H1 (cell line): ENCODE measurements around the gene STK36. TPM values are rescaled to one million over a fixed set of nuclear protein-coding genes. Genes with fewer than 3 reads are reported as not detected.

ENCODE experiments used
- CTCF ChIA-PET: fragments of 300-600 bp; sonication (Branson Sonifier 250); formaldehyde crosslinking; loops from one replicate; lab custom pipeline; 2021; ENCODE audit not compliant: partially characterized antibody; lab: Charles Lee
- POLR2A ChIA-PET: fragments of 300-600 bp; sonication (Branson Sonifier 250); formaldehyde crosslinking; loops from one replicate; lab custom pipeline; 2021; ENCODE audit warnings: inconsistent platforms; ENCODE audit not compliant: partially characterized antibody; lab: Charles Lee
- DNase-seq, 2 experiments: peaks; one replicate each; pipeline versions ENCODE4 v3.0.0 to v3.0.0-alpha.2; 2010 to 2022; ENCODE audit warnings: low spot score in 2 of 2, low read depth in 1 of 2, mixed read lengths in 1 of 2
- FAIRE-seq: peaks from 2 replicates; lab custom pipeline; 2011; peaks lifted over from hg19 to GRCh38; lab: Jason Lieb, UNC
- H2AFZ ChIP-seq: 2 replicates; pipeline ENCODE4 v1.8.1; 2012; ENCODE audit warnings: low read length, inconsistent platforms
- H2AK5ac ChIP-seq: 2 replicates; pipeline ENCODE4 v1.6.1; 2013; ENCODE audit warnings: low read depth, low read length
- H2BK120ac ChIP-seq: replicated peaks from 2 replicates; pipeline ENCODE3; 2013; ENCODE audit warnings: low read depth, low read length, inconsistent platforms
- H2BK12ac ChIP-seq: 2 replicates; pipeline ENCODE4 v1.6.1; 2013; ENCODE audit warnings: low read depth, low read length
- H2BK15ac ChIP-seq: 2 replicates; pipeline ENCODE4 v1.6.1; 2013; ENCODE audit warnings: low read length
- H2BK20ac ChIP-seq: 2 replicates; pipeline ENCODE4 v1.6.1; 2013; ENCODE audit warnings: low read length
- H2BK5ac ChIP-seq: 2 replicates; pipeline ENCODE4 v1.6.1; 2013; ENCODE audit warnings: low read depth, low read length
- H3K14ac ChIP-seq: 2 replicates; pipeline ENCODE4 v1.6.1; 2013; ENCODE audit warnings: inconsistent platforms; ENCODE audit not compliant: insufficient read length
- H3K18ac ChIP-seq: 2 replicates; pipeline ENCODE4 v1.6.1; 2013; ENCODE audit warnings: low read length; ENCODE audit errors: extremely low read depth
- H3K23ac ChIP-seq: 2 replicates; pipeline ENCODE4 v1.6.1; 2013; ENCODE audit warnings: inconsistent platforms; ENCODE audit not compliant: insufficient read length
- H3K23me2 ChIP-seq: 2 replicates; pipeline ENCODE4 v1.6.1; 2013; ENCODE audit warnings: low read depth, low read length
- H3K27ac ChIP-seq: 2 replicates; pipeline ENCODE4 v1.6.1; 2011; ENCODE audit warnings: low read depth, low read length, inconsistent platforms
- H3K27me3 ChIP-seq, 4 experiments: replicated peaks in 1 of 4; 1 replicate in 1 of 4; 2 replicates in 3 of 4; pipeline versions ENCODE4 v1.6.1 to v1.8.1; 2011 to 2013; ENCODE audit warnings: low read length in 3 of 4, mild to moderate bottlenecking in 3 of 4, inconsistent platforms in 2 of 4, mixed read lengths in 2 of 4, moderate library complexity in 1 of 4; ENCODE audit not compliant: control insufficient read depth in 3 of 4, insufficient read depth in 3 of 4; ENCODE audit errors: extremely low read depth in 1 of 4
- H3K36me3 ChIP-seq, 4 experiments: 2 replicates each; pipeline versions ENCODE4 v1.6.1 to v1.8.1; 2011 to 2013; ENCODE audit warnings: mild to moderate bottlenecking in 4 of 4, low read length in 3 of 4, moderate library complexity in 2 of 4, control low read depth in 1 of 4, inconsistent platforms in 1 of 4; ENCODE audit not compliant: insufficient read depth in 4 of 4, control insufficient read depth in 2 of 4
- H3K4ac ChIP-seq: replicated peaks from 2 replicates; pipeline ENCODE3; 2013; ENCODE audit warnings: low read length, low read depth, mixed read lengths, inconsistent platforms; ENCODE audit not compliant: insufficient read length
- H3K4me1 ChIP-seq, 4 experiments: replicated peaks in 1 of 4; 1 replicate in 1 of 4; 2 replicates in 3 of 4; pipeline versions ENCODE4 v1.6.1 to v1.8.1; 2011 to 2013; ENCODE audit warnings: low read length in 3 of 4, inconsistent platforms in 2 of 4, mixed read lengths in 1 of 4; ENCODE audit not compliant: insufficient read depth in 4 of 4, control insufficient read depth in 3 of 4
- H3K4me2 ChIP-seq, 2 experiments: 2 replicates each; pipeline versions ENCODE4 v1.6.1 to v1.8.1; 2011 to 2013; ENCODE audit warnings: low read depth in 2 of 2, low read length in 2 of 2, control low read depth in 1 of 2, inconsistent platforms in 1 of 2, mild to moderate bottlenecking in 1 of 2; ENCODE audit not compliant: insufficient read depth in 1 of 2
- H3K4me3 ChIP-seq, 4 experiments: fragments of 200-600, 300-600 bp in 1 of 4; sonication (generic), shearing (Covaris generic), sonication (Bioruptor Twin) in 1 of 4; 2 replicates each; pipeline versions ENCODE4 v1.5.1 to v1.8.1; 2011 to 2016; ENCODE audit warnings: low read length in 4 of 4, low read depth in 3 of 4, control low read depth in 2 of 4, inconsistent platforms in 2 of 4, mild to moderate bottlenecking in 2 of 4, mixed read lengths in 1 of 4, moderate library complexity in 1 of 4; ENCODE audit not compliant: insufficient read depth in 2 of 4; ENCODE audit errors: extremely low read depth in 1 of 4
- H3K56ac ChIP-seq: replicated peaks from 2 replicates; pipeline ENCODE3; 2013; ENCODE audit warnings: low read depth, mild to moderate bottlenecking, mixed read lengths, low read length, inconsistent platforms; ENCODE audit not compliant: insufficient read length
- H3K79me1 ChIP-seq: 2 replicates; pipeline ENCODE4 v1.6.1; 2013; ENCODE audit warnings: low read depth, low read length, control low read depth
- H3K79me2 ChIP-seq, 2 experiments: 2 replicates each; pipeline versions ENCODE4 v1.6.1 to v1.8.1; 2012 to 2013; ENCODE audit warnings: low read length in 2 of 2, mild to moderate bottlenecking in 2 of 2, inconsistent platforms in 1 of 2; ENCODE audit not compliant: insufficient read depth in 2 of 2, control insufficient read depth in 1 of 2
- H3K9ac ChIP-seq, 4 experiments: replicated peaks in 1 of 4; 1 replicate in 1 of 4; 2 replicates in 3 of 4; pipeline versions ENCODE4 v1.6.1 to v1.8.1; 2011 to 2013; ENCODE audit warnings: low read depth in 3 of 4, low read length in 3 of 4, control low read depth in 2 of 4, mild to moderate bottlenecking in 2 of 4, moderate library complexity in 2 of 4, inconsistent platforms in 1 of 4; ENCODE audit errors: extremely low read depth in 1 of 4
- H3K9me3 ChIP-seq, 2 experiments: 2 replicates each; pipeline versions ENCODE4 v1.6.1 to v1.8.1; 2012 to 2013; ENCODE audit warnings: mild to moderate bottlenecking in 2 of 2, moderate library complexity in 2 of 2, control low read depth in 1 of 2, inconsistent platforms in 1 of 2, low read depth in 1 of 2, low read length in 1 of 2, mixed read lengths in 1 of 2; ENCODE audit not compliant: insufficient read depth in 2 of 2
- H4K20me1 ChIP-seq, 2 experiments: replicated peaks in 1 of 2; 2 replicates each; pipeline versions ENCODE3 to v1.8.1; 2011 to 2013; ENCODE audit warnings: inconsistent platforms in 2 of 2, low read length in 2 of 2, mild to moderate bottlenecking in 1 of 2; ENCODE audit not compliant: insufficient read depth in 2 of 2, control insufficient read depth in 1 of 2
- H4K5ac ChIP-seq: 2 replicates; pipeline ENCODE4 v1.6.1; 2013; ENCODE audit warnings: low read length, low read depth, mixed read lengths, inconsistent platforms; ENCODE audit not compliant: insufficient read length
- H4K8ac ChIP-seq: 2 replicates; pipeline ENCODE4 v1.8.0; 2013; ENCODE audit warnings: mild to moderate bottlenecking, moderate library complexity, low read length, inconsistent platforms; ENCODE audit not compliant: insufficient read depth; ENCODE audit errors: extremely low read depth
- H4K91ac ChIP-seq: replicated peaks from 2 replicates; pipeline ENCODE3; 2013; ENCODE audit warnings: low read length, mixed read lengths, inconsistent platforms; ENCODE audit not compliant: insufficient read length
- CEBPB ChIP-seq: IDR thresholded peaks from 2 replicates; pipeline ENCODE4 v1.6.1; 2012; ENCODE audit warnings: low read depth, low read length
- CREB1 ChIP-seq: IDR thresholded peaks from 2 replicates; pipeline ENCODE4 v1.6.1; 2012; ENCODE audit warnings: inconsistent platforms
- FOSL1 ChIP-seq: IDR thresholded peaks from 2 replicates; pipeline ENCODE4 v1.6.1; 2011; ENCODE audit warnings: mild to moderate bottlenecking, low read depth, low read length, moderate library complexity; ENCODE audit not compliant: insufficient read depth
- HDAC2 ChIP-seq, 2 experiments: fragments of 300-600 bp in 1 of 2; sonication (generic) in 1 of 2; IDR thresholded peaks; 2 replicates each; pipeline ENCODE4 v1.6.1; 2011 to 2012; ENCODE audit warnings: low read depth in 2 of 2, low read length in 2 of 2, mild to moderate bottlenecking in 2 of 2, moderate library complexity in 2 of 2, borderline replicate concordance in 1 of 2, inconsistent platforms in 1 of 2
- MAFK ChIP-seq: IDR thresholded peaks from 2 replicates; pipeline ENCODE4 v1.6.1; 2012; ENCODE audit warnings: low read depth, mild to moderate bottlenecking, improper control_type of control experiment, low read length
- PHF8 ChIP-seq: fragments of 200-600 bp; sonication (generic); conservative IDR thresholded peaks from 2 replicates; pipeline ENCODE4 v1.7.1; 2012; ENCODE audit warnings: low read depth, mild to moderate bottlenecking, inconsistent platforms, low read length, moderate library complexity
- WGBS, 2 experiments: shearing (Covaris generic) in 1 of 2; methylation state at CpG; one replicate each; pipeline versions ENCODE4 v1.1.6 to v1.1.7; 2013 to 2015; ENCODE audit warnings: low lambda C conversion rate in 2 of 2, mixed read lengths in 2 of 2, inconsistent platforms in 1 of 2, low coverage in 1 of 2, missing lambda C conversion rate in 1 of 2; ENCODE audit not compliant: insufficient replicate concordance in 2 of 2, insufficient coverage in 1 of 2, insufficient read length in 1 of 2; ENCODE audit errors: extremely low coverage in 1 of 2, missing lambda C conversion rate in 1 of 2; 5-methylcytosine and 5-hydroxymethylcytosine counted together
- long read RNA-seq, 2 experiments: library from RNA in 1 of 2; library from capped mRNA in 1 of 2; stranded (forward); transcript quantifications; one replicate each; pipeline ENCODE4 v2.0.0, GENCODE V29; 2021; ENCODE audit warnings: inconsistent platforms in 1 of 2
- polyA minus RNA-seq, 3 experiments: library from RNA; depleted of rRNA, polyadenylated mRNA; stranded (reverse); fragments of >200 nt; gene quantifications; 1 replicate in 2 of 3; 2 replicates in 1 of 3; pipeline ENCODE4 v1.2.3, GENCODE V29; 2011
- polyA plus RNA-seq, 7 experiments: library from polyadenylated mRNA; depleted of rRNA in 3 of 7; stranded (reverse) in 5 of 7; unstranded in 2 of 7; fragments of >200 nt in 5 of 7; fragments of 200-250 nt in 2 of 7; gene quantifications; 1 replicate in 5 of 7; 2 replicates in 1 of 7; 4 replicates in 1 of 7; pipeline versions ENCODE4 v1.2.1 to v1.2.3, GENCODE V29; 2011 to 2013; ENCODE audit warnings: missing spikeins in 2 of 7, mixed read lengths in 2 of 7
- total RNA-seq: library from RNA; stranded (reverse); fragmentation: NEBNext Ultra II Directional; extraction: Animal tissue kit (Norgen Biotek cat#: 25700); gene quantifications from 2 replicates; pipeline ENCODE4 v1.2.1, GENCODE V29; 2021
- TF ChIP-seq, protein P1 (sequence below): IDR thresholded peaks from 2 replicates; pipeline ENCODE4 v1.6.1; 2012; ENCODE audit warnings: inconsistent platforms

STK36 gene
- 34.9 and 41.4 TPM in 2 replicates for total RNA-seq
- 57.6 and 65.8 TPM in 2 replicates for polyA plus RNA-seq (2011; rRNA removed)
- 45.0 TPM for polyA plus RNA-seq (2011; cell fraction: cytosol; rRNA removed)
- polyA plus RNA-seq (2011; cell fraction: nucleus; rRNA removed), result 290 TPM
- 29.9 to 35.8 TPM (median 35.4 TPM) in 4 replicates for polyA plus RNA-seq (2012, experiment 1 of 2)
- polyA plus RNA-seq (2012, experiment 2 of 2), result 19.8 TPM
- 23.8 TPM for polyA plus RNA-seq (2013, experiment 1 of 2)
- 24.3 TPM for polyA plus RNA-seq (2013, experiment 2 of 2)
- polyA minus RNA-seq (2011; rRNA and poly(A)+ RNA removed), result 54.6 and 69.5 TPM in 2 replicates
- polyA minus RNA-seq (2011; cell fraction: cytosol; rRNA and poly(A)+ RNA removed), result 11.6 TPM
- 61.5 TPM for polyA minus RNA-seq (2011; cell fraction: nucleus; rRNA and poly(A)+ RNA removed)
- long read RNA-seq, experiment 1, full-length matches to known transcripts, result 1 of 10 reads
- long read RNA-seq, experiment 1, partial matches to known transcripts, result 3 of 10 reads
- long read RNA-seq, experiment 1, other reads (novel, unspliced or antisense), result 6 of 10 reads
- long read RNA-seq, experiment 2, partial matches to known transcripts, result 1 of 1 reads
- long read RNA-seq, experiment 2, other reads (novel, unspliced or antisense), result 0 of 1 reads

- Histone ChIP-seq H3K23me2 (peaks cover 9% of the 10 kb centered on the region), H2BK15ac (0 out of 2 replicates have a peak within 1 kb of the TSS, but pooled peaks have one; percentile 46), H3K4ac (no peak within 1 kb of the TSS), H3K9ac (peak within 1 kb of the TSS; percentile 72 to 96 (median 88)), H3K79me2 (peaks cover 0 to 17% of the 10 kb centered on the region in 2 experiments; a peak in 2 of 4 replicates), H3K14ac (no peak within 1 kb of the TSS), H3K36me3 (peaks cover 8 to 19% (median 11%) of the 10 kb centered on the region in 4 experiments), H2AK5ac (no peak within 1 kb of the TSS), H4K5ac (peak within 1 kb of the TSS; percentile 35), H3K23ac (no peak within 1 kb of the TSS), H2BK12ac (peak within 1 kb of the TSS; percentile 68; the same call in 1 of the 2 replicates), H4K20me1 (no peaks in the 10 kb centered on the region), H3K4me3 (peak within 1 kb of the TSS; percentile 96 to 99 (median 96)), H2BK20ac (no peak within 1 kb of the TSS), H3K4me2 (peak within 1 kb of the TSS; percentile 95 to 96), H3K79me1 (peaks cover 2% of the 10 kb centered on the region; the same call in 1 of the 2 replicates), H3K56ac (no peak within 1 kb of the TSS), H3K9me3 (no peaks in the 10 kb centered on the region), H2AFZ (peak within 1 kb of the TSS; percentile 89), H3K27ac (peak within 1 kb of the TSS; percentile 86), H4K91ac (no peak within 1 kb of the TSS), H4K8ac (peak within 1 kb of the TSS; percentile 82; the same call in 1 of the 2 replicates), H2BK5ac (peak within 1 kb of the TSS; percentile 96), H3K27me3 (no peaks in the 10 kb centered on the region), H3K4me1 (peaks cover 0 to 4% (median 1%) of the 10 kb centered on the region in 4 experiments; a peak in 3 of 7 replicates), H2BK120ac (no peak within 1 kb of the TSS), H3K18ac (peak within 1 kb of the TSS; percentile 96)
- peak; percentile 55 for FAIRE-seq
- peak; percentile 74 to 85 for DNase-seq
- CTCF ChIA-PET, result interaction anchor here (1.0 to 6.1 kb wide), 7 partner anchors 12 to 176 kb away, joined by 3 to 45 read pairs (median 7); partner anchors contain the start of genes BCS1L and ZNF142
- WGBS, 2 experiments, result 2% methylated on average over 49 of the region's 49 CpGs; no CpG with 5 or more reads in 1 of the 2 experiments
- POLR2A ChIA-PET, result interaction anchor here (0.6 to 6.4 kb wide), 15 partner anchors 9 to 176 kb away, joined by 3 to 95 read pairs (median 4); partner anchors contain the start of genes BCS1L, TTLL4 and ZNF142
- TF ChIP-seq CEBPB (no peak), PHF8 (peak; percentile 87), FOSL1 (no peak), HDAC2 (IDR thresholded peaks at IDR 0.05; ENCODE audit: borderline replicate concordance in 1 of 2, low read depth in 2 of 2, low read length in 2 of 2) (peak in 1 of 2 experiments; percentile 95; a peak in 2 of 4 replicates), CREB1 (0 out of 2 replicates have a peak, but pooled peaks have one; percentile 7), MAFK (no peak)
- TF ChIP-seq, protein P1, sequence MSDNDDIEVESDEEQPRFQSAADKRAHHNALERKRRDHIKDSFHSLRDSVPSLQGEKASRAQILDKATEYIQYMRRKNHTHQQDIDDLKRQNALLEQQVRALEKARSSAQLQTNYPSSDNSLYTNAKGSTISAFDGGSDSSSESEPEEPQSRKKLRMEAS, result 0 out of 2 replicates have a peak, but pooled peaks have one; percentile 33
These were observed at the start of gene STK36, which contains the start of gene RNF25 for GRCh38 chr2:218671654-218672566. STK36 (plus strand) TSS chr2:218672086; CDS start chr2:218672830, 744 bp downstream. RNF25 (minus strand) TSS chr2:218672002; CDS start chr2:218671970, 32 bp downstream.
